Neural progenitor cell (in vitro differentiated cells): ENCODE data around the gene SYNE3.

Experiments
- EZH2 ChIP-seq: fragments of 200-600 bp; sonication (generic); IDR thresholded peaks from 2 replicates; pipeline ENCODE4 v1.6.1; 2017; ENCODE audit warnings: antibody characterized with exemption, mild to moderate bottlenecking, moderate library complexity
- TF ChIP-seq, protein P1 (sequence below): fragments of 200-600 bp; sonication (generic); IDR thresholded peaks from 2 replicates; pipeline ENCODE4 v1.5.1; 2017; ENCODE audit warnings: antibody characterized with exemption, mild to moderate bottlenecking

DNA sequence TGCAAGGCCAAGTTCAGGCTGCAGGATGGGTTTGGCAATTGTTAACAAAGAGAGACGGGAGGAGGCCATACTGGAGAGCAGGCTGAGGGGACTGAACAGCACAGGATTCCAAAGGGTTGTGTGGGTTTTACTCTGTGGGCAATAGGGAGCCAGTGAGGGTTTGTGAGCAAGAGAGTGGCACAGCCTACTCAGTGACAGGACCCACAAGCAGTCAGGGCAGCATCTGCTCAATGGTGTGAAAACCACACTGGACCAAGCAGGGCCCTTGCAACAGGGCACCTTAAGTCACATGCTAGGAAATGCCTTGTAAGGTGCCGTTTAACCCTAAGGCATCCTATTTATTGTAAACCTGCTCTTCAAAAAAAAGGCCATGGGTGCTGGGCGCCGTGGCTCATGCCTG, 22.0 kb downstream of the SYNE3 start:
- TF ChIP-seq, protein P1, sequence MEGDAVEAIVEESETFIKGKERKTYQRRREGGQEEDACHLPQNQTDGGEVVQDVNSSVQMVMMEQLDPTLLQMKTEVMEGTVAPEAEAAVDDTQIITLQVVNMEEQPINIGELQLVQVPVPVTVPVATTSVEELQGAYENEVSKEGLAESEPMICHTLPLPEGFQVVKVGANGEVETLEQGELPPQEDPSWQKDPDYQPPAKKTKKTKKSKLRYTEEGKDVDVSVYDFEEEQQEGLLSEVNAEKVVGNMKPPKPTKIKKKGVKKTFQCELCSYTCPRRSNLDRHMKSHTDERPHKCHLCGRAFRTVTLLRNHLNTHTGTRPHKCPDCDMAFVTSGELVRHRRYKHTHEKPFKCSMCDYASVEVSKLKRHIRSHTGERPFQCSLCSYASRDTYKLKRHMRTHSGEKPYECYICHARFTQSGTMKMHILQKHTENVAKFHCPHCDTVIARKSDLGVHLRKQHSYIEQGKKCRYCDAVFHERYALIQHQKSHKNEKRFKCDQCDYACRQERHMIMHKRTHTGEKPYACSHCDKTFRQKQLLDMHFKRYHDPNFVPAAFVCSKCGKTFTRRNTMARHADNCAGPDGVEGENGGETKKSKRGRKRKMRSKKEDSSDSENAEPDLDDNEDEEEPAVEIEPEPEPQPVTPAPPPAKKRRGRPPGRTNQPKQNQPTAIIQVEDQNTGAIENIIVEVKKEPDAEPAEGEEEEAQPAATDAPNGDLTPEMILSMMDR = no peak
- TF ChIP-seq EZH2 = no peak
